Measurements from ENCODE around the gene WFIKKN2. TPM values are rescaled to one million over a fixed set of nuclear protein-coding genes. Genes with fewer than 3 reads are reported as not detected.

The WFIKKN2 gene
- total RNA-seq, 2 donors from 2014 or later, result 0.29 to 0.35 TPM

DNA sequence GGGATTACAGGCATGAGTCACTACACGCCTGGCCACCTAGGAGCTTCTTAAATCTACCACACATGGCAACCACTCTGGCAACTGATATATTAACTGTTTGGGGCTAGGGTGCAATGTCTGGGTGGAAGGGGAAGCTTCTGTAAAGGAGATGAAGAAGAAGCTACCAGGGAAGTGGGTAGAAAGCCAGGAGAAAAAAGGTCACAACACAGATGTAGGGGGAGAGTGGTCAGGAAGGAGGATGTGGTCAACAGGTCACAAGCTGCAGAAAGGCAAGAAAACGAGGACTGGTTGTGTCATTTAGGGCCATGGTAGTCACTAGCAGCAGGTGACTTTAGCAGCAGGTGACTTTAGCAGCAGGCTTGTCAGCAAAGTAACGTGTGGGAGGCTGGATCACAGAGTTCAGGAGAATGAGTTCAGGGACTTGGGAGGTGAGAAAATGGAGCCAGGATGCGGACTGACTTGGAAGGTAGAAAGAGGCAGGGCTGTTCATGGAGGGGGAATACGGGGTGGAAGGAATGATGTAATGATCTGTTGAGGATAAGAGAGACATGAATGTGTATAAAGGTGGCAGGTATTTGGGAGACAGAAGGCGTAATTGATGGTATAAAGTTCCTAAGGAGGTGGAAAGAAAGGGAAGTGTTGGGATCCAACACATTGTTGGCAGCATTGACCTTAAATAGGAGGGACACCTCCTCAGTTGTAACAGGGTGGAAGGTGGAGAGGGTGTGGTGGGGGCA lies 16.3 kb upstream of the WFIKKN2 start:
- H3K4me1 Mint-ChIP-seq, result no peaks in the 10 kb centered on the region
- no peak overlapping the region for H3K4me3 Mint-ChIP-seq
- H3K9me3 ChIP-seq (ENCODE audit: control insufficient read depth, low read length), result no peaks in the 10 kb centered on the region
- H3K27me3 ChIP-seq (ENCODE audit: control insufficient read depth, insufficient read depth, low read length, poor library complexity, severe bottlenecking), result no peaks in the 10 kb centered on the region
- H3K4me1 ChIP-seq (ENCODE audit: control insufficient read depth, insufficient read depth, low read length), result no peaks in the 10 kb centered on the region
- no peaks in the 10 kb centered on the region for H3K36me3 Mint-ChIP-seq (ENCODE audit: low read depth)
- TF ChIP-seq, protein P1, sequence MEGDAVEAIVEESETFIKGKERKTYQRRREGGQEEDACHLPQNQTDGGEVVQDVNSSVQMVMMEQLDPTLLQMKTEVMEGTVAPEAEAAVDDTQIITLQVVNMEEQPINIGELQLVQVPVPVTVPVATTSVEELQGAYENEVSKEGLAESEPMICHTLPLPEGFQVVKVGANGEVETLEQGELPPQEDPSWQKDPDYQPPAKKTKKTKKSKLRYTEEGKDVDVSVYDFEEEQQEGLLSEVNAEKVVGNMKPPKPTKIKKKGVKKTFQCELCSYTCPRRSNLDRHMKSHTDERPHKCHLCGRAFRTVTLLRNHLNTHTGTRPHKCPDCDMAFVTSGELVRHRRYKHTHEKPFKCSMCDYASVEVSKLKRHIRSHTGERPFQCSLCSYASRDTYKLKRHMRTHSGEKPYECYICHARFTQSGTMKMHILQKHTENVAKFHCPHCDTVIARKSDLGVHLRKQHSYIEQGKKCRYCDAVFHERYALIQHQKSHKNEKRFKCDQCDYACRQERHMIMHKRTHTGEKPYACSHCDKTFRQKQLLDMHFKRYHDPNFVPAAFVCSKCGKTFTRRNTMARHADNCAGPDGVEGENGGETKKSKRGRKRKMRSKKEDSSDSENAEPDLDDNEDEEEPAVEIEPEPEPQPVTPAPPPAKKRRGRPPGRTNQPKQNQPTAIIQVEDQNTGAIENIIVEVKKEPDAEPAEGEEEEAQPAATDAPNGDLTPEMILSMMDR (conservative IDR thresholded peaks at IDR 0.05), result no peak
- no peak overlapping the region for H3K9ac ChIP-seq (ENCODE audit: extremely low read depth, low read length, poor library complexity, severe bottlenecking)
- H3K27ac ChIP-seq (ENCODE audit: low read depth, low read length), result no peak overlapping the region
- peaks cover 8% of the 10 kb centered on the region for H3K27me3 Mint-ChIP-seq (ENCODE audit: insufficient read depth)
- DNase-seq, result no peak
- H3K9me3 Mint-ChIP-seq, result no peaks in the 10 kb centered on the region
- no peak overlapping the region for H3K27ac Mint-ChIP-seq
- no peaks in the 10 kb centered on the region for H3K36me3 ChIP-seq (ENCODE audit: control insufficient read depth, insufficient read depth, low read length)
- 69 to 73% methylated on average over 4 to 6 of the region's 6 CpGs for WGBS, 2 experiments (ENCODE audit: insufficient coverage in 1 of 2, insufficient read length in 1 of 2)
- H3K4me3 ChIP-seq (ENCODE audit: low read length), result no peak overlapping the region

DNA sequence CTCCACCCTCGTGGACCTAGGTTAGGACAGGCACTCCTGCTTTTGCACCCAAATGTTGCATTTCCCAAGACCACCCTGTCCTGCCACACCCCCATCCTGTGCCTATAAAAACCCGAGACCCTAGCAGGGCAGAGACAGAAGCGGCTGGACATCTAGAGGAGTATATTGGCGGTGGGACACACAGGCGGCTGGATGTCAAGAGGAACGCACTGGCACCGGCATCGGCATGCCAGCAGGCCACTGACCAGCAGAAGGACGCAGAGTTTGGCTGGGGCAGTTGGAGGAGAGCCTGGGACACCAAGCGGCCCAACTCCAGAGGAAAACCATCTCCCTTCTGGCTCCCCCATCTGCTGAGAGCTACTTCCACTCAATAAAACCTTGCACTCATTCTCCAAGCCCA lies 14.7 kb upstream of the WFIKKN2 start:
- no peaks in the 10 kb centered on the region for H3K4me1 Mint-ChIP-seq
- peaks cover 6% of the 10 kb centered on the region for H3K27me3 Mint-ChIP-seq (ENCODE audit: insufficient read depth)
- H3K9me3 Mint-ChIP-seq, result no peaks in the 10 kb centered on the region
- H3K27ac Mint-ChIP-seq, result no peak overlapping the region
- Histone ChIP-seq H3K4me3 (ENCODE audit: low read length) (no peak overlapping the region), H3K9ac (ENCODE audit: extremely low read depth, low read length, poor library complexity, severe bottlenecking) (no peak overlapping the region), H3K36me3 (ENCODE audit: control insufficient read depth, insufficient read depth, low read length) (no peaks in the 10 kb centered on the region), H3K4me1 (ENCODE audit: control insufficient read depth, insufficient read depth, low read length) (no peaks in the 10 kb centered on the region), H3K27ac (ENCODE audit: low read depth, low read length) (no peak overlapping the region), H3K27me3 (ENCODE audit: control insufficient read depth, insufficient read depth, low read length, poor library complexity, severe bottlenecking) (no peaks in the 10 kb centered on the region), H3K9me3 (ENCODE audit: control insufficient read depth, low read length) (no peaks in the 10 kb centered on the region)
- no peaks in the 10 kb centered on the region for H3K36me3 Mint-ChIP-seq (ENCODE audit: low read depth)
- no peak overlapping the region for H3K4me3 Mint-ChIP-seq
- TF ChIP-seq, protein P1 (conservative IDR thresholded peaks at IDR 0.05), result no peak
- 82 to 100% methylated on average over 5 to 10 of the region's 10 CpGs for WGBS, 2 experiments (ENCODE audit: insufficient coverage in 1 of 2, insufficient read length in 1 of 2)
- DNase-seq, result no peak

DNA sequence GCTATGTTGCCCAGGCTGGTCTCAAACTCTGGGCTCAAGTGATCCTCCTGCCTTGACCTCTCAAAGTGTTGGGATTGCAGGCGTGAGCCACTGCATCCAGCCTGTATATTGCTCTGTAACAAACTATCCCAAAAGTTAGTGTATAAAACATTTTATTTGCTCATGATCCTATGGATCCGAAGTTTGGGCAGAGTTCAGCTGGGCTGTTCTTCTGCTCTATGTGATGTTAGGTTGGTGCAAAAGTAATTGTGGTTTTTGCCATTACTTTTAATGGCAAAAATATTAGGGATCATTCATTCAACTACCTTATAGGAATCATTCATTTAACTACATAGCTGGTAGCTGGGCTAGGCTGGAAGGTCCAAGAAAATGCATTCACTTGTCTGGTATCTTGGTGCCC lies 12.8 kb upstream of the WFIKKN2 start:
- H3K9me3 ChIP-seq (ENCODE audit: control insufficient read depth, low read length), result no peaks in the 10 kb centered on the region
- H3K27me3 ChIP-seq (ENCODE audit: control insufficient read depth, insufficient read depth, low read length, poor library complexity, severe bottlenecking), result no peaks in the 10 kb centered on the region
- Mint-ChIP-seq H3K4me3 (no peak overlapping the region), H3K9me3 (no peaks in the 10 kb centered on the region), H3K4me1 (no peaks in the 10 kb centered on the region), H3K27me3 (ENCODE audit: insufficient read depth) (peaks cover 6% of the 10 kb centered on the region), H3K36me3 (ENCODE audit: low read depth) (no peaks in the 10 kb centered on the region), H3K27ac (no peak overlapping the region)
- TF ChIP-seq, protein P1 (conservative IDR thresholded peaks at IDR 0.05), result no peak
- no peak for DNase-seq
- H3K4me1 ChIP-seq (ENCODE audit: control insufficient read depth, insufficient read depth, low read length), result no peaks in the 10 kb centered on the region
- WGBS, 2 experiments (ENCODE audit: insufficient coverage in 1 of 2, insufficient read length in 1 of 2), result 80 to 86% methylated on average over 1 to 2 of the region's 2 CpGs
- no peaks in the 10 kb centered on the region for H3K36me3 ChIP-seq (ENCODE audit: control insufficient read depth, insufficient read depth, low read length)
- H3K27ac ChIP-seq (ENCODE audit: low read depth, low read length), result no peak overlapping the region
- H3K4me3 ChIP-seq (ENCODE audit: low read length), result no peak overlapping the region
- H3K9ac ChIP-seq (ENCODE audit: extremely low read depth, low read length, poor library complexity, severe bottlenecking), result no peak overlapping the region
